GM18502 (cell line): ENCODE data around the gene SLCO1C1.
"Not testable (repeated sequence)": the region's sequence is repeated elsewhere in the genome, so short reads cannot be mapped to it uniquely, and the experiment has no call there.

Source experiments
- ATAC-seq: cut with Tn5 transposase; IDR thresholded peaks from one replicate; pipeline ENCODE4 v1.9.1; 2021; ENCODE audit warnings: mild to moderate bottlenecking; ENCODE audit not compliant: unreplicated experiment, poor library complexity

Gene SLCO1C1

GRCh38 chr12:20695232-20695631 is at the start of gene SLCO1C1:
TSS of gene SLCO1C1 (plus strand) at chr12:20695332. CDS start at chr12:20699577, 4,245 bp downstream.
- ATAC-seq, result no peak

- no peak for ATAC-seq
Observed at GRCh38 chr12:20646239-20646827, 48.8 kb upstream of the SLCO1C1 start.

- no peak for ATAC-seq
Observed at GRCh38 chr12:20653871-20654270, 41.3 kb upstream of the SLCO1C1 start.

- ATAC-seq, result no peak
Observed at GRCh38 chr12:20656600-20656999, 38.5 kb upstream of the SLCO1C1 start.

- ATAC-seq, result no peak
Observed at GRCh38 chr12:20657496-20657895, 37.6 kb upstream of the SLCO1C1 start.

- ATAC-seq, result no peak
Observed at GRCh38 chr12:20681334-20681733, 13.8 kb upstream of the SLCO1C1 start.

GRCh38 chr12:20696181-20696905 is 1.2 kb downstream of the SLCO1C1 start:
- no peak for ATAC-seq

GRCh38 chr12:20701106-20701505 is 6.0 kb downstream of the SLCO1C1 start:
- ATAC-seq, result no peak

GRCh38 chr12:20704860-20705259 is 9.7 kb downstream of the SLCO1C1 start:
- no peak for ATAC-seq

GRCh38 chr12:20711846-20712245 is 16.7 kb downstream of the SLCO1C1 start:
- no peak for ATAC-seq

GRCh38 chr12:20716037-20716436 is 20.9 kb downstream of the SLCO1C1 start:
- ATAC-seq, result no peak

- ATAC-seq, result no peak
Observed at GRCh38 chr12:20716985-20717384, 21.9 kb downstream of the SLCO1C1 start.

- ATAC-seq, result no peak
Observed at GRCh38 chr12:20718294-20718693, 23.2 kb downstream of the SLCO1C1 start.

GRCh38 chr12:20722142-20722541 is 27.0 kb downstream of the SLCO1C1 start:
- ATAC-seq, result no peak

- ATAC-seq, result no peak
Observed at GRCh38 chr12:20731274-20731673, 36.1 kb downstream of the SLCO1C1 start.

GRCh38 chr12:20740972-20741371 is 45.8 kb downstream of the SLCO1C1 start:
- no peak for ATAC-seq

- ATAC-seq, result no peak
Observed at GRCh38 chr12:20748198-20748597, 53.1 kb downstream of the SLCO1C1 start.

- no peak for ATAC-seq
Observed at GRCh38 chr12:20751046-20751445, 55.9 kb downstream of the SLCO1C1 start.

GRCh38 chr12:20777420-20777819 is 82.3 kb downstream of the SLCO1C1 start:
- ATAC-seq, result no peak

GRCh38 chr12:20778969-20779368 is 83.8 kb downstream of the SLCO1C1 start:
- no peak for ATAC-seq

GRCh38 chr12:20779971-20780370 is 84.8 kb downstream of the SLCO1C1 start:
- not testable (repeated sequence) for ATAC-seq

GRCh38 chr12:20783796-20784357 is 88.7 kb downstream of the SLCO1C1 start:
- ATAC-seq, result not testable (repeated sequence)
